GM18951 (cell line): ENCODE results near the gene ACTR6.
"Not testable (repeated sequence)": the region's sequence is repeated elsewhere in the genome, so short reads cannot be mapped to it uniquely, and the experiment has no call there.

Experiments
- POLR2A ChIP-seq: IDR thresholded peaks from 4 replicates; pipeline ENCODE4 v1.6.1; 2011; ENCODE audit warnings: mild to moderate bottlenecking; ENCODE audit not compliant: insufficient read length, insufficient read depth; ENCODE audit errors: extremely low read depth
- in situ Hi-C: fragments of 300-500 bp; cut with MboI; formaldehyde crosslinking; loops from one replicate; pipeline ENCODE4 v1.12.0; 2022; ENCODE audit warnings: low sequenced_read_pairs, mixed read lengths, inconsistent platforms; ENCODE audit not compliant: unreplicated experiment

The ACTR6 gene

DNA sequence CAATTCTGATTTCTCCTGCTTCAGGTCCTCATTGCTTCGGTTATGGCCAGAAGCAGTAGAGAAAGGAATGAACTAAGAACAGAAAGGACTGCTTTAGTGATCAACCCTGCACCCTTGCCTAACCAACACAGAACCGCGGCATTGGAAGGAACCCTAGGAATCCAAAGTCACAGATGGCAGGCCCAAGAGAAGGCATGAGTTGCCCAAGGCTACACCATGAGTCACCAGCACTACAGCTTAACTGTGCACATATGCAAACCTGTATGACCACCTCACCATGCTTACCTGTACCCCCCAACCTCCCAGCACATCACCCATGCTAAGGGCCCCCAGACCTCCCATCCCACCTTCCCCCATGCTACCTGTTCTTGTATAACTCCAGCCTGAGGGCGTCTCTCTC is 32.1 kb upstream of the ACTR6 start:
- in situ Hi-C loops = no loop called here
- no peak for TF ChIP-seq POLR2A

- TF ChIP-seq POLR2A = no peak
- in situ Hi-C loops = no loop called here
Measured at GRCh38 chr12:100169345-100169744, 31.3 kb upstream of the ACTR6 start.

DNA sequence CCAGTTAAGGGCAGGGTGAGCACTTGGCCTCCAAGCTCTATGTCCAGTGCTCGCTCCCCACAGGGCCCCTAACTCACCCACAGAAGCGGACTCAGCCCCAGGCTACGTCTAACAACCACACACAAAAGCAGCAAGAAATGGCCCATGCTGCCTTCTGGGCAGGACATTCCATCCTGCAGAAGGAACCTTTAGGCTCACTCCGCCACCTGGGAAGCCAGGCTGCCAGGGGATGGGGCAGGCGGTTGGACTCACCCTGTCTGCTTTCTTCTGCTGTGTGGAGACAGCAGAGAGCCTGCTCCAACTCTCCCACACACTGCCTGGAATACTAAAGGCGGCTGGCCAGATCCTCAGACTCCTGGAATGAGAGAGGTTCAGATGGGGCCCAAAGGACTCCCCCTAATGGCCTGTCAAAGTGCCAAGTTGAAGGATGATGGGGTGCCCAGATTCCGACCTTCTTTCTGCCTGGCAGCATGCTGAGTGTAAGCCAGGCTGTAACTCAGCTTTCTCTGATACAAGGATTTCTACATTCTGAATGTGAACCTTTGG is 30.2 kb upstream of the ACTR6 start:
- no peak for TF ChIP-seq POLR2A
- in situ Hi-C loops = no loop called here

DNA sequence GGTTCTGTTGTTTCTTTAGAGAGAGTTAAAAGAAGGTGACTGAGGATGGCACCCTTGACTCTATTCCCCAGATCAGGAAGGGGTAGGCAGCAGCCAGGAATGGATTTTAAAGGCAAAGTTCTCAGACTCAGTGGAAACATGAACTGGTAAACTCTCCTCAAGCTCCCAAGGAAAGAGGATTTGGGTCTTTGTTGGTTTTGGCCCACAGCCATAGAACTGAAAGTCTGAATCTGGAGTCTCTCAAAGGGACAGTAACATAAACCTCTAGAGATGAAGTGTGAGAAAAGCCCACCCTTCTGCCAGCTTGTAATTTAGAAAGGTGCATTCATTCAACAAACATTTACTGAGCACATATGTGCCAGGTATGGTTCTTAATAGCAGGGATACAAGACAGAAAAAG is 29.4 kb upstream of the ACTR6 start:
- no peak for TF ChIP-seq POLR2A
- in situ Hi-C loops = no loop called here

- in situ Hi-C loops = no loop called here
- TF ChIP-seq POLR2A = no peak
Measured at GRCh38 chr12:100173111-100173510, 27.5 kb upstream of the ACTR6 start.

- in situ Hi-C loops = no loop called here
- TF ChIP-seq POLR2A = no peak
Measured at GRCh38 chr12:100174495-100174894, 26.1 kb upstream of the ACTR6 start.

DNA sequence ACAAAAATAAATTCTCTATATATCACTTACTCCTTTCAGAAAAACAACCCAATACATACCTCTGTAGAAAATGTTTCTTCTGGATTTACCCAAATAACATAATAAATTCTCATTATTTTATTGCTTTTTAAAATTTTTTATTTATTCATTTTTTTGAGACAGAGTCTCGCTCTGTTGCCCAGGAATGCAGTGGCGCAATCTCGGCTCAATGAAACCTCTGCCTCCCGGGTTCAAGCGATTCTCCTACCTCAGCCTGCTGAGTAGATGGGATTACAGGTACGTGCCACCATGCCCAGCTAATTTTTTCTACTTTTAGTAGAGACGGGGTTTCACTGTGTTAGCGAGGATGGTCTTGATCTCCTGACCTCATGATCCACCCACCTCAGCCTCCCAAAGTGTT is 24.1 kb upstream of the ACTR6 start:
- in situ Hi-C loops = not testable (repeated sequence)

DNA sequence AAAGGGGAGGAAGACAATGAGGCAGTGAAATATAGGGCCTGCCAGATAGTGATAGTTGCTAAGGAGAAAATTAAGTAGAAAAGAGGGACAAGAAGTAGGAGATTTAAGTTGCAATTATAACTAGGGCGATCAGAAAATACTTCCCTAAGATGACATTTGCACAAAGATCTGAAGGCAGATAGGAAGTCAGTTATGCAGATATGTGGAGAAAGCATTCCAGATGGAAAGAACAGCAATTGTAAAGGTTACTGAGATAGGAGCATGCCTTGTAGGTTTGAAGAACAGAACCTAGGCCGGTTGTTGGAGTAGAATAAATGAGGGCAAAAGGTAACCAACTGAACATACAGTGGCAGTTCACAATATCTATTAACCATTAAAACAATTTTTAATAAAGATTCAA is 21.4 kb upstream of the ACTR6 start:
- in situ Hi-C loops = no loop called here
- TF ChIP-seq POLR2A = no peak

- in situ Hi-C loops = no loop called here
- TF ChIP-seq POLR2A = no peak
Measured at GRCh38 chr12:100184549-100185145, 16.0 kb upstream of the ACTR6 start.

DNA sequence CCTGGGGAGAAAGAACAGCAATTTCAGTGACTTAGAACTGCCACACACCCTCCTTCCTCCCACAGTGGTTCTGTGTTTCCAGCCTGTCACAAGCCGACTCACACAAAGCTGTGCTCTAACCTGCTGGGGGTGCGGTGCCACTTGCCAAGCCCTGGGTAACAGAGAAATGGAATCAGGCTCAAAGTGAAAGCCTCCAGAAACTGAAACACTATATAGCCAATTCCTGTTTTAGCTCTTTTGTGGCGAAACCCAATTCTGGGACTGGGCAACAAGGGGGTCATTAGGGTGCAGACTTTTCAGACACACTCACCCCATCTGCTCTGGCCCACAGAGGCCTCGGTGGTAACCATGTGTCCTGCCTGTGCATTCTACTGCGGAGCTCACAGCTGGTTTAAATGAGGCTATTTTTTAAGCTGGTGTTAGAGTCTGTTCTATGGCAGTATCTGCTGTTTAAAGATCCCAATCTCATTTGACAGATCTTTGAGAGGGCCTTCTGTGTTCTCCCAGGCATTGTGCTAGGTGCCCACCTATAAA is 15.2 kb upstream of the ACTR6 start:
- TF ChIP-seq POLR2A = no peak
- in situ Hi-C loops = no loop called here

DNA sequence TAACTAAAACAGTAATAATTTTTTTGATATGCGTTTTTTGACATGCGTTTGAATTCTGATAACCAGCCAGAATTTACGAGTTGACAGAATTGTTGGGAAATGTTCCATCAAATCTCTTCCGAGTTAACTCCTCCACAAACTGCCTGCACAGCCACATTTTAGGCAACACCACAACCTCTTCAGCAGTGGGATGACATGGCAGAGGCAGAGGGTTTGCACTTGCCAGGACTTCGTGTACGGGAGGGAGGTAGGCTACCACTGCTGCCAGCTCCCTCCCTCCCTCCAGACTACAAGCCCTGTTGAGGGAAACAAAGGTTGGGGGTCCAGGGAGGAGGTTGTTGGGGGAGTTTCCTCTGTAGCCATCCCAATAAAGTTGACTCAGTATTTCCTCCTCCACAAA is 14.5 kb upstream of the ACTR6 start:
- TF ChIP-seq POLR2A = no peak
- in situ Hi-C loops = no loop called here

DNA sequence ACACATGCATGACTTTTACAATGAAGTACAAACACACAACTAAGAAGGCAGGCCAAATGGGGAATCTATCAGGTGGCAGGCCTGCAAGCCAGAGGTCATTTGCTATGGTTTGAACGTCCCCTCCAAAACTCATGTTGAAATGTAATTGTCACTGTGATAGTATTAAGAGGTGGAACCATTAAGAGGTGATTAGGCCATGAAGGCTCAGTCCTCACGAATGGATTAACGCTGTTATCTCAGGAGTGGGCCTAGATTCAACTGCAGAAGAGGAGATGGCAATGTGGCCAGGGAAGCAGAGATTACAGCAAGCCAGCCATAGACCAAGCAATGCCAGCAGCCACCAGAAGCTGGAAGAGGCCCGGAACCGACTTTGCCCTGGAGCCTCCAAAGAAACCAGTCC is 13.5 kb upstream of the ACTR6 start:
- in situ Hi-C loops = no loop called here
- no peak for TF ChIP-seq POLR2A

GRCh38 chr12:100187857-100188519 is 12.6 kb upstream of the ACTR6 start:
- in situ Hi-C loops = no loop called here
- no peak for TF ChIP-seq POLR2A

DNA sequence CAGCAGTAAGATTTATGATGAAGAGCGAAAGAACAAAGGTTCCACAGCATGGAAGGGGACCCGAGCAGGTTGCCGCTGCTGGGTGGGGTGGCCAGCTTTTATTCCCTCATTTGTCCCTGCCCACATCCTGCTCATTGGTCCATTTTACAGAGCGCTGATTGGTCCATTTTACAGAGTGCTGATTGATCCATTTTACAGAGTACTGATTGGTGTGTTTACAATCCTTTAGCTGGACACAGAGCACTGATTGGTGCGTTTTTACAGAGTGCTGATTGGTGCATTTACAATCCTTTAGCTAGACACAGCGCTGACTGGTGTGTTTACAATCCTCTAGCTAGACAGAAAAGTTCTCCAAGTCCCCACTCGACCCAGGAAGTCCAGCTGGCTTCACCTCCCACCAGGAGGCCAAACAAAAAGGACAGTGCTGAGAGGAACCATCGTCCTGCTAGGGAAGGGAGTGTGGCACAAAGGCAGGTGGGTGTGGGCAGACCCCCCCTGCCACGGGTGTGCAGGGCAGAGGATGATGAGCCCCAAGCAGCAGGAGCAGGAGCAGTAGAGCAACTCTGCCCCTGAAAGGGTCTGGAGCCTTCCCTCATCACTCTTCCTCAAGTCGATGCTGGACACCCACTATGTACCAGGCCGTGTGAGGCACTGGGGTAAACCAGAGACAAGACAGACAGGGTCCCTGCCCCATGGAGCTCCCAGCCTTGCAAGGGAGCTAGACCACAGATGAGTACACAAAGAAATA is 11.6 kb upstream of the ACTR6 start:
- in situ Hi-C loops = not testable (repeated sequence)
